Stimulated activated CD4-positive, alpha-beta T cell treated with anti-CD3 and anti-CD28 coated beads, Interleukin-15, amount 100 ng/mL, for 48 hours (primary cell): ENCODE measurements around the gene MEX3D.
"Not testable (repeated sequence)": the region's sequence is repeated elsewhere in the genome, so short reads cannot be mapped to it uniquely, and the experiment has no call there.

Experiments
- DNase-seq, 2 donors: peaks; one replicate each; pipeline ENCODE4 v3.0.0-alpha.2; 2020; ENCODE audit warnings: low read depth in 2 of 2

The MEX3D gene

GRCh38 chr19:1538978-1539377 lies 29.1 kb downstream of the MEX3D start:
- no peak for DNase-seq

DNA sequence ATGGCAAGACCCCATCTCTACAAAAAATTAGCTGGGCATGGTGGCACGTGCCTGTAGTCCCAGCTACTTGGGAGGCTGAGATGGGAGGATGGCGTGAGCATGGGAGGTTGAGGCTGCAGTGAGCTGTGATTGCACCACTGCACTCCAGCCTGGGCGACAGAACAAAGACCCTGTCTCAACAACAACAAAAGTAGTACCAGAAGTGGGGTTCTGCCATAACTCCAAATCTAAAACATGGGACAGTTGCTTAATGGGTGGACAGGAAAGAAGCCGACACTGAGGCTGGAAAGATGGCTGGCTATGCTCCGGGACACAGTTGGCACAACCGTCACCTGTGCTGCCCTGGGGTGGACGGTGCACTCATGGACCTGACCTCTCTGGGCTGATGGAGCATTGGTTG lies 32.4 kb downstream of the MEX3D start:
- not testable (repeated sequence) for DNase-seq

DNA sequence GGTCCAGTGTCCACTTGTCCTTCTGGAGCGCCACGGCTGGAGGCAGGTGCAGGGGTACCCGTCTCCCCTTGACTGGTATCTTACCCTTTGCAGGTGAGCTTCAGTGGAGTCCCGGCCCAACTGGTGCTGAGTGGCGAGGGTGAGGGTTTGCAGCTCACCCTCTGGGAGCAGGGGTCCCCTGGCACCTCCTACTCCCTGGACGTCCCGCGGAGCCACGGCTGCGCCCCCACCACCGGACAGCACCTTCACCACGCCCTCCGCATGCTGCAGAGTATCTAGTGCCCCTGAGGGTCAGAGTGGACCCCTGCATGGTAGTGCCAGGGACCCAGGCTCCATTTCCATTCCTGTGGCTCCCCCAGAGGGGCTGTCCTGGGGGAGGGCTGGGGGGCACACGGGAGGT lies 33.2 kb downstream of the MEX3D start:
- DNase-seq = no peak

DNA sequence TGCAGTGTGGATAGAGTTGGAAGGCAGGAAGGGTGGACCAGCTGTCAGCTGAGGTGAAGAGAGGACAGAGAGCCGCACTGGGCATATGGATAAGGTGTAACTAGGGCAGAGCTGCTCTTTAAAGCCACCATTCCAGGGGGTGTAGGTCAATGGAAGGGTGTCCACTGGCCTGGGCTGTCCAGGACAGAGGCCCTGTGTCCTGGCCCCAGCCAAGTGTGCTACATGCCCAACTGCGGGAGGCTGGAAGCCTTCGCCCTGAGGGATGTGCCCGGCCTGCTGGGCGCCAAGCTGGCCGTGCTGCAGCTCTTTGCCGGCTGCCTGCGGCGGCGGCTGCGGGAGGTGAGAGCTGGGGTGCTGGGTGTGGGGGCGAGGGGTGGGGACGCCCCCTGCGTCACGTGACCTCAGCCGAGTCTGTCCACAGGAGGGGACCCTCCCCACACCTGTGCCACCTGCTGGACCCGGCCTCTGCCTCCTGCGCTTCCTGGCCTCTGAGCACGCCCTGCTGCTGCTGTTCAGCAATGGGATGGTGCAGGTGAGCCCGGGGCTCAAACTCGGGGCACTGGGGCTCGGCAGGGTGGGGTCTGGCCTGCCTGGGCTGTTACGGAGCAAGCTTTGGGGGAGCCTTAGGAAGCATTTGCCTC lies 34.5 kb downstream of the MEX3D start:
- no peak for DNase-seq

GRCh38 chr19:1532003-1532402 lies 36.1 kb downstream of the MEX3D start:
- DNase-seq = no peak

DNA sequence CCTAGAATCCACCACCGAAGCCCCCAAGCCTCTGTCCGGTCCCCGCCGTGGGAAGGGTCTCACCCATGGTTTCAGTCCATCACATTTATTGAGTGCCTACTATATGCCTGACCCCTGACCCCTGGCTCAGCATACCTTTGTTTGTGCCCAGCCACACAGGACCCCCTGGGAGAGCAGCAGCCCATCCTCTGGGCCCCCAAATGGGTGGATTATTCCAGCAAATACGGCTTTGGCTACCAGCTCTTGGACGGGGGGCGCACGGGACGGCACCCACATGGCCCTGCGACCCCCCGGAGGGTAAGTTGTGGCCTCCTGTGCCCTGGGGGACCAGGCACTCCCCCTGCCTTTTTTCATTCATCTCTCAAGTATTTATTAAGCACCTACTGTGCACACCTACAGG lies 36.5 kb downstream of the MEX3D start:
- no peak for DNase-seq

GRCh38 chr19:1530856-1531255 lies 37.3 kb downstream of the MEX3D start:
- not testable (repeated sequence) for DNase-seq

DNA sequence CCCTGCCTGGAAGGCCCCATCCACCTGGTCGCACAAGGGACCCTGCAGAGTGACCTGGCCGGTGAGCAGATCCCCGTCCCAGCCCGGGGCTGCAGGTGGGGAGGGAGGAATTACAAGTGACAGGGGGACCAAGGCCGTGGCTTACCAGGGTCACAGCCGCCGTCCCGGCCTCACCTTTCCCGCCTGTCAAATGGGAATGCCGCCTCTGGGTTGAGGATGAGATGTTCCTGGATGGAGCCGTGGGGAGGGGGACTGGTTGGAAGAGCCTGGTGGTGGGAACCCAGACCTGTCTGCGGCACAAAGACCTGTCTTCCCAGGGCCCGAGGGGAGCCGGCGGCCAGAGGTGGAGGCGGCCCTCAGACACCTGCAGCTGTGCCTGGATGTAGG lies 38.7 kb downstream of the MEX3D start:
- no peak for DNase-seq

DNA sequence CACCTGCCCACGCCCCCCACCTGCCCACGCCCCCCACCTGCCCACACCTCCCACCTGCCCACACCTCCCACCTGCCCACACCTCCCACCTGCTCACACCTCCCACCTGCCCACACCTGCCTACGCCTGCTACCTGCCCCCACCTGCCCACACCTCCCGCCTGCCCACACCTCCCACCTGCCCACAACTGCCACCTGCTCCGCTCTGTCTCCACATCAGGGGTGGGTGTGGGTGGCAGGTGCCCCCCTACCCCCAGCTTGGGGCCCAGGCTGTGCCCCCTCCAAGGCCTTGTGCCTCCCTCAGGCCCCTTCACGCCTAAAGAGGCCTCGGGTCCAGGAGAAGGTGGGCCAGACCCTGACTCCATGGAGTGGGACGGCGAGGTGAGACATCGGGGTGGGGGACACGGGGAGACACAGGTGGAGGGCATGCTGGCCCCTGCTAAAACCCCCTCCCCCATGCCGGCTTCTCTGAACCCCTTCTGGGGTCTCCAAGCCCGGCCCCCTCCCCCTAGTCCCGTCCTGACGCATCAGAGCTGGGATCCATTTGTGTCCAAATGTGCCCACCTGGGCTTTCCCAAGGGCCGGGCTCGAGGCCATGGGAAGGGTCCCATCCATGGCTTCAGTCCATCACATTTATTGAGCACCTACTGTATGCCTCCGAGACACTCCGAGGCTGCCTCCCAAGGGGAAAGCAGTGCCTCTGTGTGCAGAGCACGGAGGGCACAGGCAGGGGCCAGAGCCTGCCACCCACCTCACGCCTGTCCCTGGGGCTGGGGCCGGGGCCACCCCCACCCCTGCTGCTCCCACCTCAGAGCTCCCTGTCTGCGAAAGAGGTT lies 39.3 kb downstream of the MEX3D start:
- DNase-seq = no peak

DNA sequence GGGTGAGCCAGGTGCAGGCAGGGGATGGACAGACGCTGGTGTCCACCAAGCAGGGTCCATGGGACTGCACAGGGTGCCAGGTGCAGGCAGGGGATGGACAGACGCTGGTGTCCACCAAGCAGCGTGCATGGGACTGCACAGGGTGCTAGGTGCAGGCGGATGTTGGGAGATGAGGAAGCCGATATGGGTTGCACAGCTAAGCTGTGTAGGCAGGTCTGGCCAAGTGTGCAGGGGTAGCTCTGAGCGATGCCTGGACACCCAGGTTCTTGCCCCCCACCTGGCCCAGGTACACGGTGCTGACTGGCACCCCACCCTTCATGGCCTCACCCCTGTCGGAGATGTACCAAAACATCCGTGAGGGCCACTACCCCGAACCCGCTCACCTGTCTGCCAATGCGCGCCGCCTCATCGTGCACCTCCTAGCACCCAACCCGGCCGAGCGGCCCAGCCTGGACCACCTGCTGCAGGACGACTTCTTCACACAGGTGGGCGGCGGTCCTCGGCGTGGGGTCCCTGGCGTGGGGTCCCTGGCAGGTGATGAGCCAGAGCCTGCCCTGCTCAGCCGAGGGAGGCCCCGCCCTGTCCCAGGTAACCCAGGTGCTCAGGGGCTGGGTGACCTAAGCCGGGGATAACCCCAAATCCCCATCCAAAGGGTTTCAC lies 40.3 kb downstream of the MEX3D start:
- no peak for DNase-seq

DNA sequence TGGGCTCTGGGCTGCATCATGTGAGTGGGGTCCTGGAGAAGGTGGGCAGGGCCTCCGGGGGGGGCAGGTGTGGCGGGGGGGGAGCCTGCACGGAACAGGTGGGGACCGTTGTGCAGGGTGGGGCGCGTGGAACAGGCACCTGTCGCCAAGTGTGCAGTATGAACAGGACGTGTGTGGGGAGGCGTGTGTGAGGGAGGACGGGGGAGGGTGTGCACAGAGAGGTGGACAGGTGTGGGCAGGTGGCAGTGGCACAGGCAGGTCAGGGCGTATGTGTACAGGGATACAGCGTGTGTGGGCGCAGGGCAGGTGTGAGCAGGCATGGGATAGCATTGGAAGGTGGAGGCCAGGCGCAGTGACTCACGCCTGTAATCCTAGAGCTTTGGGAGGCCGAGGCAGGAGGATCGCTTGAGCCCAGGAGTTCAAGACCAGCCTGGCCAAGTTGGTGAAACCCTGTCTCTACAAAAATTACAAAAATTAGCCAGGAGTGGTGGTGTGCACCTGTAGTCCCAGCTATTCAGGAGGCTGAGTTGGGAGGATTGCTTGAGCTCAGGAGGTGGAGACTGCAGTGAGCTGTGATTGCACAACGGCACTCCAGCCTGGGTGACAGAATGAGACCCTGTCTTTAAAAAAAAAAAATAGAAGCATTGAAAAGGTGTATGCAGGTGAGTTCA lies 41.0 kb downstream of the MEX3D start:
- DNase-seq = no peak

DNA sequence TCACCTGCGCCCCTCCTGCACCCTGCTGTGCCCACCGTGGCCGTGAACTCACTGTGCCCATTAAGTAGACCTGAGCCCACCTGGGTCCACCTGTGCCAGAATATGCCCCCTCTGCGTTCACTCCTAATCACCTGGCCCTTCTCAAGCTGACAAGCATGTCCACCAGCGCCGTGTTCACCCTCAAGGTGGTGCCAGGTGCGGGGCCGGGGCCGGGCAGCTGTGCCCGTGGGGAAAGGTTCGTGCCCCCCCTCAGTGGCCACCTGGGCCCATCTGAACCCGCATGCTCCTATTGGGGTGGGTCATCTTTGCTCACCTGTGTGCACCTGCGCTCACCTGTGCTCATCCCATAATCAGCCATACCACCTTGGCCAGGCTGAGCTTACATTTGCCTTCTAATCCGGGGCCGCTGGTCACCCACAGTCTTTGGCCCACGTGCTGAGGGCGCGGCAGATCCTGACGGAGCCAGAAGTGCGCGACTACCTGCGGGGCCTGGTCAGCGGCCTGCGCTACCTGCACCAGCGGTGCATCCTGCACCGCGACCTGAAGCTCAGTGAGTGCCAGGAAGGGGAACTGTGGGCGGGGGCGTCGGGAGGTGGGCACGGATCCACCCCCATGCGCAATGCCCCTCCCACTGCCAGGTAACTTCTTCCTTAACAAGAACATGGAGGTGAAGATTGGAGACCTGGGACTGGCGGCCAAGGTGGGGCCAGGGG lies 41.9 kb downstream of the MEX3D start:
- no peak for DNase-seq

- DNase-seq = no peak
These were observed 42.8 kb downstream of the MEX3D start for GRCh38 chr19:1525343-1525742.

- DNase-seq = no peak
These were observed 43.2 kb downstream of the MEX3D start for GRCh38 chr19:1524972-1525325.

- no peak for DNase-seq
These were observed 43.7 kb downstream of the MEX3D start for GRCh38 chr19:1524287-1524971.

GRCh38 chr19:1523412-1524286 lies 44.5 kb downstream of the MEX3D start, which contains the start of gene PLK5:
Gene PLK5 (plus strand): TSS chr19:1524077. CDS start chr19:1526997, 2,920 bp downstream.
- no peak for DNase-seq

GRCh38 chr19:1522838-1523237 lies 45.3 kb downstream of the MEX3D start:
- no peak for DNase-seq

DNA sequence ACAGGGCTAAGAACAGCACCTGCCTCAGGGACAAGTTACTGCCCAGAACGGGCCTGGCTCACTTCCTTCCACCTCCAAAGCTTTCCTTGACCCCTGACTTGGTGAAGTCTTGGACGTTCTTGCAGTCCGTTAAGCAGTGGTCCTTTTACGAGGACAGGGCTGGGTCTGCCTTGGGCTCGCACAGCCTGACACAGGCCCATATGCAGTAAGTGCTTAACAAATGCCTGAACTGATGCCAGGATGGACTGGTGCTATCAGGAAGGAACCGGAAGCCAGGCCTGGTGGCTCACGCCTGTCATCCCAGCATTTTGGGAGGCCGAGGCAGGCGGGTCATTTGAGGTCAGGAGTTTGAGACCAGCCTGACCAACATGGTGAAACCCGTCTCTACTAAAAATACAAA lies 46.1 kb downstream of the MEX3D start:
- no peak for DNase-seq

GRCh38 chr19:1521636-1522035 lies 46.5 kb downstream of the MEX3D start:
- DNase-seq = no peak

DNA sequence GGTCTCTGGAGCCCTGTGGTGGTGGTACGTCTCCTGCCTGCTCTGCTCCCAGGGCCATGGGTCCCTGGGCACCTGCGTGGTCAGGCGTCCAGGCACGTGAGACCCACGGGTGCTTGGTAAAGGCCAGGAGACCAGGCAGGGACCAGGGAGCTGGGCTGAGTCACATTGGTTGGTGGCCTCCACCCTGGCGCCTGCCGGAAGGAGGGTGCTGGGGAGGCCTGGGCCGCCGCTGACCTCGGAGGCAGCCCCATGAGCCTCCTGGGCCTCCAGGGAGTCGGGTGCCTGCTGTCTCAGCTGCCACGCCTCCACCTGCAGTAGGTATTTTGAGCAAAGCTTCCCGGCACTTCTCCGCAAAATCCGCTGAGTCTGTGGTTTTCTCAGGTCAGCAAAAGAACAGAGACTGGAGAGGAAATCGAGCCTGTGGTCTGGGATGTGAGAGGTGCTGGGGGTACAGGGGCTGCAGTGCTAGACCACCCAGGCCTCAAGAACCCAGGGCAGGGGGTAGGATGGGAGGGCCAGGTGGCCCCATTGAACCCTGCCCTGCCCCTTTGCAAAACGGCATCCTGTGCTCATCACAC lies 47.8 kb downstream of the MEX3D start:
- DNase-seq = no peak
